HepG2 (cell line): ENCODE data around the gene ZNF624. TPM values are rescaled to one million over a fixed set of nuclear protein-coding genes. Genes with fewer than 3 reads are reported as not detected.
"Not testable (repeated sequence)": the region's sequence is repeated elsewhere in the genome, so short reads cannot be mapped to it uniquely, and the experiment has no call there.

ENCODE experiments used
- ELF1 ChIP-seq: sonication (generic); formaldehyde crosslinking; IDR thresholded peaks from 2 replicates; pipeline ENCODE4 v1.4.0; 2020; ENCODE audit warnings: missing genetic modification reagents
- ELF3 ChIP-seq: IDR thresholded peaks from 2 replicates; pipeline ENCODE4 v1.6.1; 2016; ENCODE audit warnings: missing genetic modification reagents, missing compliant biosample characterization
- FOXP1 ChIP-seq, 2 experiments: fragments of 450-650 bp in 1 of 2; IDR thresholded peaks; 2 replicates each; pipeline ENCODE4 v1.6.1; 2017 to 2018; ENCODE audit warnings: antibody characterized with exemption in 1 of 2
- HOMEZ ChIP-seq: IDR thresholded peaks from 2 replicates; pipeline ENCODE4 v1.6.1; 2016; ENCODE audit warnings: low read depth
- KAT2B ChIP-seq: fragments of 150-350 bp; IDR thresholded peaks from 2 replicates; pipeline ENCODE4 v1.6.1; 2014; ENCODE audit warnings: low read depth, low read length, borderline replicate concordance
- KDM5B ChIP-seq: sonication (generic); formaldehyde crosslinking; IDR thresholded peaks from 2 replicates; pipeline ENCODE4 v1.4.0; 2020; ENCODE audit warnings: missing genetic modification reagents, mild to moderate bottlenecking, borderline replicate concordance
- NR2F6 ChIP-seq, 2 experiments: IDR thresholded peaks; 2 replicates each; pipeline ENCODE4 v1.6.1; 2016; ENCODE audit warnings: antibody characterized with exemption in 1 of 2, mild to moderate bottlenecking in 1 of 2
- RERE ChIP-seq: IDR thresholded peaks from 2 replicates; pipeline ENCODE4 v1.6.1; 2016; ENCODE audit warnings: low read depth, missing genetic modification reagents, missing compliant biosample characterization
- SALL1 ChIP-seq: sonication (generic); formaldehyde crosslinking; IDR thresholded peaks from 2 replicates; pipeline ENCODE4 v1.8.0; 2022; ENCODE audit warnings: mild to moderate bottlenecking, missing genetic modification reagents
- SKI ChIP-seq: fragments of 450-650 bp; IDR thresholded peaks from one replicate; pipeline ENCODE4 v1.6.1; 2018; ENCODE audit warnings: mild to moderate bottlenecking; ENCODE audit not compliant: partially characterized antibody
- SMAD3 ChIP-seq: sonication (generic); formaldehyde crosslinking; IDR thresholded peaks from 2 replicates; pipeline ENCODE4 v1.4.0; 2020; ENCODE audit warnings: missing genetic modification reagents
- SOX13 ChIP-seq, 3 experiments: fragments of 450-650 bp in 1 of 3; sonication (generic) in 1 of 3; formaldehyde crosslinking in 1 of 3; IDR thresholded peaks in 2 of 3; conservative IDR thresholded peaks in 1 of 3; 2 replicates each; pipeline versions ENCODE4 v1.5.0 to v1.6.1; 2016 to 2020; ENCODE audit warnings: antibody characterized with exemption in 1 of 3, mild to moderate bottlenecking in 1 of 3, missing compliant biosample characterization in 1 of 3, missing genetic modification reagents in 1 of 3, moderate library complexity in 1 of 3
- ZBTB20 ChIP-seq: sonication (generic); formaldehyde crosslinking; IDR thresholded peaks from 2 replicates; pipeline ENCODE4 v1.8.1; 2023; ENCODE audit warnings: missing genetic modification reagents, low read depth, mild to moderate bottlenecking, borderline replicate concordance
- ZBTB37 ChIP-seq: sonication (generic); formaldehyde crosslinking; IDR thresholded peaks from 2 replicates; pipeline ENCODE4 v1.4.0; 2020; ENCODE audit warnings: mild to moderate bottlenecking, missing genetic modification reagents
- ZGPAT ChIP-seq: IDR thresholded peaks from 2 replicates; pipeline ENCODE4 v1.6.1; 2016; ENCODE audit warnings: mild to moderate bottlenecking
- ZNF430 ChIP-seq: sonication (generic); formaldehyde crosslinking; IDR thresholded peaks from 2 replicates; pipeline ENCODE4 v1.9.0; 2021; ENCODE audit warnings: mild to moderate bottlenecking, missing genetic modification reagents
- polyA plus RNA-seq, 8 experiments: library from polyadenylated mRNA; depleted of rRNA in 3 of 8; stranded (reverse) in 7 of 8; unstranded in 1 of 8; fragments of >200 nt; fragmentation: Illumina TruSeq in 4 of 8; extraction: Trizol in 4 of 8; gene quantifications; 2 replicates each; pipeline versions ENCODE4 v1.2.1 to v1.2.3, GENCODE V29; 2011 to 2016; ENCODE audit warnings: low read depth in 4 of 8, missing spikeins in 1 of 8, mixed read lengths in 1 of 8; ENCODE audit not compliant: insufficient read depth in 1 of 8
- total RNA-seq, 5 experiments: library from RNA; depleted of rRNA; stranded (reverse); fragments of >200 nt; fragmentation: Illumina TruSeq; extraction: Trizol; gene quantifications; 2 replicates each; pipeline ENCODE4 v1.2.3, GENCODE V29; 2016; ENCODE audit warnings: low read depth in 1 of 5

ZNF624 gene
- total and polyA plus RNA-seq, 2 of the 13 experiments (the other 11 are each of a cell fraction or from before 2014, with no cell fraction given) = 0.75 to 3.5 TPM

- TF ChIP-seq ZGPAT (CRISPR knock-in tag) (0 out of 2 replicates have a peak, but pooled peaks have one; percentile 45), RERE (CRISPR knock-in tag) (0 out of 2 replicates have a peak, but pooled peaks have one; percentile 25), ZBTB20 (CRISPR knock-in tag) (peak; percentile 76; the same call in 1 of the 2 replicates), SMAD3 (0 out of 2 replicates have a peak, but pooled peaks have one; percentile 41), ZBTB37 (CRISPR knock-in tag) (peak; percentile 84; the same call in 1 of the 2 replicates), KAT2B (0 out of 2 replicates have a peak, but pooled peaks have one; percentile 17), HOMEZ (CRISPR knock-in tag) (peak; percentile 83; the same call in 1 of the 2 replicates), NR2F6 (CRISPR knock-in tag; IDR thresholded peaks at IDR 0.05) (peak; percentile 16; the same call in 1 of the 2 replicates), SKI (peak; percentile 47), ZNF430 (peak; percentile 37; the same call in 1 of the 2 replicates), ELF1 (CRISPR knock-in tag) (peak; percentile 45), KDM5B (CRISPR knock-in tag) (peak; percentile 31; the same call in 1 of the 2 replicates), SOX13 (CRISPR knock-in tag; conservative IDR thresholded peaks at IDR 0.05 in 1 of 2, IDR thresholded peaks at IDR 0.05 in 1 of 2) (peak in 1 of 2 experiments; percentile 28; a peak in 1 of 4 replicates), FOXP1 (IDR thresholded peaks at IDR 0.05) (0 out of 2 replicates have a peak, but pooled peaks have one; percentile 11), FOXP1 (CRISPR knock-in tag; IDR thresholded peaks at IDR 0.05) (peak; percentile 81), SALL1 (peak; percentile 52), ELF3 (CRISPR knock-in tag) (peak; percentile 59)
- not testable (repeated sequence) for TF ChIP-seq NR2F6, SOX13 (IDR thresholded peaks at IDR 0.05)
These were observed 29.9 kb upstream of the ZNF624 start (continued) for GRCh38 chr17:16683290-16684138.
